Tibial nerve (tissue), 4 donors: Measurements from ENCODE around the gene SLC6A16.

Experiments used
- CTCF ChIP-seq, 5 experiments: fragments of 200-600 bp in 3 of 5; fragments of 450-650 bp in 2 of 5; sonication (generic) in 3 of 5; IDR thresholded peaks; one replicate each; pipeline ENCODE4 v1.5.1; 2016 to 2019; ENCODE audit warnings: antibody characterized with exemption in 5 of 5, mild to moderate bottlenecking in 3 of 5, moderate library complexity in 2 of 5
- EP300 ChIP-seq, 2 donors: sonication (generic); formaldehyde crosslinking; IDR thresholded peaks; one replicate each; pipeline ENCODE4 v1.6.1; 2017; ENCODE audit warnings: antibody characterized with exemption in 2 of 2, mild to moderate bottlenecking in 1 of 2
- POLR2A ChIP-seq, 2 donors: fragments of 450-650 bp; IDR thresholded peaks; one replicate each; pipeline ENCODE4 v1.6.1; 2017; ENCODE audit warnings: antibody characterized with exemption in 2 of 2, mild to moderate bottlenecking in 2 of 2, moderate library complexity in 2 of 2

GRCh38 chr19:49256691-49257090 is 68.3 kb downstream of the SLC6A16 start:
- TF ChIP-seq CTCF (IDR thresholded peaks at IDR 0.05) (no peak), POLR2A (IDR thresholded peaks at IDR 0.05) (no peak), EP300 (IDR thresholded peaks at IDR 0.05) (no peak)
